ENCODE measurements around the gene RBCK1. TPM values are rescaled to one million over a fixed set of nuclear protein-coding genes. Genes with fewer than 3 reads are reported as not detected.

RBCK1 gene
- polyA plus RNA-seq, 3 donors: 66.8 to 110 (median 70.8) TPM

DNA sequence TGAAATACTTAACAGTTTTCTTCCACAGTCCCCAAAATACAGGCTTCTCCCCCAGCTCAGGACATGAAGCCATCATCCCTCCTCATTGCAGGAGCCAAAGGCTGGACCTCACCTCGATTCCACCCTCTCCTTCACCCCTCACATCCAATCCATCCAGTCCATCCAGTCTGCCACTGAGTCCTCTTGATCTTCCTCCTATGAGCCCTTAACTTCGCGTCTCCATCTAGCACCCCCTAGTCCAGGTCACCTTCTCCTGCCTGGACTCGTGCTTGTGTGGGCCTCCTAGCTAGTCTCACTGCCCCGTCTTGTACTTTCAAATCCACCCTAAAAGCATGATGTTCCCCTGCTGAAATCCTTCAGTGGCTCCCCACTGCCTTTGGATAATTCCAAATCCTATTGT, 24.2 kb upstream of the RBCK1 start:
- no peak for DNase-seq
- no peak overlapping the region for H3K9ac ChIP-seq (ENCODE audit: insufficient read depth, low read length, poor library complexity, severe bottlenecking)
- H3K4me2 ChIP-seq (replicated peaks; ENCODE audit: extremely low read depth, low read length, poor library complexity, severe bottlenecking): no peak overlapping the region
- peaks cover 0 to 2% (median 1%) of the 10 kb centered on the region in 3 donors for H3K27me3 Mint-ChIP-seq (ENCODE audit: low read depth in 3 of 3)
- no peak overlapping the region for H2AFZ ChIP-seq (ENCODE audit: insufficient read depth, low read depth, low read length, poor library complexity, severe bottlenecking)
- H3K9me3 Mint-ChIP-seq: peaks cover 0 to 4% (median 0%) of the 10 kb centered on the region in 7 donors
- intact Hi-C loops (cut with micrococcal nuclease): no loop called here
- peaks cover 12% of the 10 kb centered on the region in 2 donors for H3K36me3 ChIP-seq (replicated peaks in 1 of 2; ENCODE audit: control insufficient read depth in 1 of 2, insufficient read depth in 2 of 2, low read length in 2 of 2)
- TF ChIP-seq, protein P1, sequence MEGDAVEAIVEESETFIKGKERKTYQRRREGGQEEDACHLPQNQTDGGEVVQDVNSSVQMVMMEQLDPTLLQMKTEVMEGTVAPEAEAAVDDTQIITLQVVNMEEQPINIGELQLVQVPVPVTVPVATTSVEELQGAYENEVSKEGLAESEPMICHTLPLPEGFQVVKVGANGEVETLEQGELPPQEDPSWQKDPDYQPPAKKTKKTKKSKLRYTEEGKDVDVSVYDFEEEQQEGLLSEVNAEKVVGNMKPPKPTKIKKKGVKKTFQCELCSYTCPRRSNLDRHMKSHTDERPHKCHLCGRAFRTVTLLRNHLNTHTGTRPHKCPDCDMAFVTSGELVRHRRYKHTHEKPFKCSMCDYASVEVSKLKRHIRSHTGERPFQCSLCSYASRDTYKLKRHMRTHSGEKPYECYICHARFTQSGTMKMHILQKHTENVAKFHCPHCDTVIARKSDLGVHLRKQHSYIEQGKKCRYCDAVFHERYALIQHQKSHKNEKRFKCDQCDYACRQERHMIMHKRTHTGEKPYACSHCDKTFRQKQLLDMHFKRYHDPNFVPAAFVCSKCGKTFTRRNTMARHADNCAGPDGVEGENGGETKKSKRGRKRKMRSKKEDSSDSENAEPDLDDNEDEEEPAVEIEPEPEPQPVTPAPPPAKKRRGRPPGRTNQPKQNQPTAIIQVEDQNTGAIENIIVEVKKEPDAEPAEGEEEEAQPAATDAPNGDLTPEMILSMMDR (IDR thresholded peaks at IDR 0.05): no peak
- H3K9me3 ChIP-seq (replicated peaks in 1 of 2; ENCODE audit: control insufficient read depth in 1 of 2, insufficient read depth in 1 of 2, low read length in 2 of 2): no peaks in the 10 kb centered on the region
- H3K27ac Mint-ChIP-seq: no peak overlapping the region
- H3K4me1 ChIP-seq (ENCODE audit: control insufficient read depth in 1 of 2, insufficient read depth in 2 of 2, low read length in 2 of 2): peaks cover 10 to 18% of the 10 kb centered on the region in 2 donors
- no peaks in the 10 kb centered on the region for H3K27me3 ChIP-seq (ENCODE audit: control insufficient read depth in 2 of 2, insufficient read depth in 2 of 2, low read length in 2 of 2)
- peaks cover 20 to 23% of the 10 kb centered on the region in 2 donors for H3K36me3 Mint-ChIP-seq
- H3K4me3 Mint-ChIP-seq: no peak overlapping the region
- no peaks in the 10 kb centered on the region for H4K20me1 ChIP-seq (ENCODE audit: insufficient read depth, low read length)
- WGBS (ENCODE audit: insufficient coverage): 94% methylated on average over 3 of the region's 5 CpGs
- peaks cover 7% of the 10 kb centered on the region for H3K4me1 Mint-ChIP-seq
- no peak overlapping the region for H3K4me3 ChIP-seq (replicated peaks in 1 of 3; ENCODE audit: low read depth in 2 of 3, low read length in 3 of 3)
- no peak overlapping the region for H3K27ac ChIP-seq (ENCODE audit: low read depth in 1 of 2, low read length in 2 of 2)
- no peaks in the 10 kb centered on the region for H3K79me2 ChIP-seq (ENCODE audit: insufficient read depth, low read length)

DNA sequence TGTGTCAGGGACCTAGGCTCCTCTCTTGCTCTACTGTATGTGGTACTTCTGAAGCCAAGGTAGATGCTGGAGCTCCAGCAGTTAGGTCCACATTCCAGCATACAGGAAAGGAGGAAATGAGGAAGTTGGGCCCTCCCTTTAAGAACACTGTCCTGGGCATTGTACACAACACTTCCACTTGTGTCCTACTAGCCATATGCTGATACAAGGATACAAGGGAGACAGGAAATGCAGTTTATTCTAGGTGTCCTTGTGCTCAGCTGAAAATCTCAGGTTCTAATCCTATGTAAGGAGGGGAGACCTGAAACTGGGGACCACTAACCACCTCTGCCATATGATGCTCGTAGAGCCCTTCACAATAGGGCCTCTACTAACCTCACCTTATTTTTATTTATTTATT, 23.4 kb upstream of the RBCK1 start:
- Histone ChIP-seq H3K27me3 (ENCODE audit: control insufficient read depth in 2 of 2, insufficient read depth in 2 of 2, low read length in 2 of 2) (no peaks in the 10 kb centered on the region), H3K36me3 (replicated peaks in 1 of 2; ENCODE audit: control insufficient read depth in 1 of 2, insufficient read depth in 2 of 2, low read length in 2 of 2) (peaks cover 20% of the 10 kb centered on the region in 2 donors), H3K4me3 (replicated peaks in 1 of 3; ENCODE audit: low read depth in 2 of 3, low read length in 3 of 3) (no peak overlapping the region), H3K27ac (ENCODE audit: low read depth in 1 of 2, low read length in 2 of 2) (no peak overlapping the region), H2AFZ (ENCODE audit: insufficient read depth, low read depth, low read length, poor library complexity, severe bottlenecking) (no peak overlapping the region), H3K4me1 (ENCODE audit: control insufficient read depth in 1 of 2, insufficient read depth in 2 of 2, low read length in 2 of 2) (peaks cover 10 to 18% of the 10 kb centered on the region in 2 donors), H3K9ac (ENCODE audit: insufficient read depth, low read length, poor library complexity, severe bottlenecking) (no peak overlapping the region), H3K4me2 (replicated peaks; ENCODE audit: extremely low read depth, low read length, poor library complexity, severe bottlenecking) (no peak overlapping the region), H3K9me3 (replicated peaks in 1 of 2; ENCODE audit: control insufficient read depth in 1 of 2, insufficient read depth in 1 of 2, low read length in 2 of 2) (no peaks in the 10 kb centered on the region), H3K79me2 (ENCODE audit: insufficient read depth, low read length) (no peaks in the 10 kb centered on the region), H4K20me1 (ENCODE audit: insufficient read depth, low read length) (no peaks in the 10 kb centered on the region)
- intact Hi-C loops (cut with micrococcal nuclease): no loop called here
- WGBS (ENCODE audit: insufficient coverage): no CpG with 5 or more reads among the region's 1 CpG
- H3K27ac Mint-ChIP-seq: no peak overlapping the region
- peaks cover 0 to 2% (median 1%) of the 10 kb centered on the region in 3 donors for H3K27me3 Mint-ChIP-seq (ENCODE audit: low read depth in 3 of 3)
- peaks cover 0 to 4% (median 0%) of the 10 kb centered on the region in 7 donors for H3K9me3 Mint-ChIP-seq
- TF ChIP-seq, protein P1 (IDR thresholded peaks at IDR 0.05): no peak
- no peak overlapping the region for H3K4me3 Mint-ChIP-seq
- peaks cover 25 to 32% of the 10 kb centered on the region in 2 donors for H3K36me3 Mint-ChIP-seq
- H3K4me1 Mint-ChIP-seq: peaks cover 7% of the 10 kb centered on the region
- no peak for DNase-seq

Data from CD14-positive monocyte (primary cell).